ENCODE data around the gene TBCCD1. TPM values are rescaled to one million over a fixed set of nuclear protein-coding genes. Genes with fewer than 3 reads are reported as not detected.

The TBCCD1 gene
- total and polyA plus RNA-seq, 2 of the 8 experiments (the other 6 are each of a cell fraction or from before 2014, with no cell fraction given): 11.3 to 13.9 TPM

DNA sequence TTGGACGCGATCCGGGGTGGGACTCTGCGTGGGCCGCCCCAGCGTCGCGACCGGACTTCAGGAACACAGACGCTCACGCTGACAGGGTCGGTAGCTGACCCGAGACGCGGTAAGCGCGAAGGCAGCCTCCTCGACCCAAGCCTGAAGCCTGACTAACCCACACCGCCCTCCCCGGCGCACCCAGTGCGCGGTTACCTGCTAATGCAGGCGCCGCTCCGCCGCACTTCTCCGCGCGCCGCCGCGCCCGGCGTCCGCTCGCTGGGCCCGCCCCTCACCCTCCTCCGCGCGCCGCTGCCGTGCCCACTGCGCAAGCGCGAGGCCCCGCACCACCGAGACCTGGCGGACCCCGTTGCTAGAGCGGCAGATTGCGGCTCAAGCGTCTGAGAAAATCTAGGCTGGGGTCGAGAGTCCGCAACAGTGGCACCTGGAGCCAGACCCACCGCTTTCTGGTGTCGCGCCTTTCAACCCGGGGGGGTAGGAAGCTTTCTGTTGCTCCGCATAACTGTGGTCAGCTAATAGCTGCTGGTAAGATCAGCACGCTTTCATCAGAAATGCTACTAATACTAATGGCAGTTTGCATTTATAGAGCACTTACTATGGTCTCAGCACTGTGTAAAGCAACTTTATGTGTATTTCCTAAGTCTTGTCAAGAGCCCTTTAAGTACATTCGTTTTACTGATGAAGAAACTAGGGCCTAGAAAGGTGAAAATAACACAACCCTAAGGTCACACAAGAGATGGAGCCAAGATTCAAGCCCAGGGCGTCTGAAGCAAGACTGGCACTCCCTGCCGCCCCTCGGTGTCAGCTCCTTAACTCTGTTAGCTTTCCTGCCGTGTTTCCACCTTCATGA is at the start of gene TBCCD1 (continued):
- TF ChIP-seq USF2 (IDR thresholded peaks at IDR 0.05; ENCODE audit: low read length) (no peak), SIX5 (IDR thresholded peaks at IDR 0.05; ENCODE audit: low read depth, low read length) (no peak), ZNF274 (IDR thresholded peaks at IDR 0.05; ENCODE audit: borderline replicate concordance, extremely low read depth, low read length) (no peak), TAF1 (IDR thresholded peaks at IDR 0.05; ENCODE audit: low read depth, low read length) (peak; percentile 97), SP4 (IDR thresholded peaks at IDR 0.05; ENCODE audit: low read length) (peak; percentile 40; the same call in 1 of the 2 replicates), KDM5A (IDR thresholded peaks at IDR 0.05; ENCODE audit: low read length) (0 out of 2 replicates have a peak, but pooled peaks have one; percentile 36), TAF7 (optimal IDR thresholded peaks at IDR 0.05; ENCODE audit: borderline replicate concordance, low read depth, low read length) (peak; percentile 54), CEBPB (IDR thresholded peaks at IDR 0.05; ENCODE audit: low read depth, low read length) (no peak), MAFK (IDR thresholded peaks at IDR 0.05; ENCODE audit: low read depth, low read length) (no peak), BACH1 (IDR thresholded peaks at IDR 0.05; ENCODE audit: low read length) (peak; percentile 53), GTF2F1 (IDR thresholded peaks at IDR 0.05; ENCODE audit: borderline replicate concordance, low read depth, low read length) (no peak), TCF12 (IDR thresholded peaks at IDR 0.05; ENCODE audit: low read depth, low read length) (no peak), BCL11A (IDR thresholded peaks at IDR 0.05; ENCODE audit: low read depth in 2 of 2, low read length in 2 of 2) (no peak), KDM4A (IDR thresholded peaks at IDR 0.05; ENCODE audit: low read depth, low read length, severe bottlenecking) (peak; percentile 85), HDAC6 (IDR thresholded peaks at IDR 0.05; ENCODE audit: low read depth, low read length) (no peak), YY1 (IDR thresholded peaks at IDR 0.05; ENCODE audit: low read depth, low read length) (no peak), RXRA (IDR thresholded peaks at IDR 0.05; ENCODE audit: insufficient read depth, low read depth, low read length) (no peak), CHD2 (IDR thresholded peaks at IDR 0.05; ENCODE audit: low read length) (no peak), SP2 (IDR thresholded peaks at IDR 0.05; ENCODE audit: low read length) (peak; percentile 96)
- TF ChIP-seq, protein P1, sequence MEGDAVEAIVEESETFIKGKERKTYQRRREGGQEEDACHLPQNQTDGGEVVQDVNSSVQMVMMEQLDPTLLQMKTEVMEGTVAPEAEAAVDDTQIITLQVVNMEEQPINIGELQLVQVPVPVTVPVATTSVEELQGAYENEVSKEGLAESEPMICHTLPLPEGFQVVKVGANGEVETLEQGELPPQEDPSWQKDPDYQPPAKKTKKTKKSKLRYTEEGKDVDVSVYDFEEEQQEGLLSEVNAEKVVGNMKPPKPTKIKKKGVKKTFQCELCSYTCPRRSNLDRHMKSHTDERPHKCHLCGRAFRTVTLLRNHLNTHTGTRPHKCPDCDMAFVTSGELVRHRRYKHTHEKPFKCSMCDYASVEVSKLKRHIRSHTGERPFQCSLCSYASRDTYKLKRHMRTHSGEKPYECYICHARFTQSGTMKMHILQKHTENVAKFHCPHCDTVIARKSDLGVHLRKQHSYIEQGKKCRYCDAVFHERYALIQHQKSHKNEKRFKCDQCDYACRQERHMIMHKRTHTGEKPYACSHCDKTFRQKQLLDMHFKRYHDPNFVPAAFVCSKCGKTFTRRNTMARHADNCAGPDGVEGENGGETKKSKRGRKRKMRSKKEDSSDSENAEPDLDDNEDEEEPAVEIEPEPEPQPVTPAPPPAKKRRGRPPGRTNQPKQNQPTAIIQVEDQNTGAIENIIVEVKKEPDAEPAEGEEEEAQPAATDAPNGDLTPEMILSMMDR (IDR thresholded peaks at IDR 0.05; ENCODE audit: control extremely low read depth in 1 of 3, insufficient read depth in 1 of 3, low read depth in 1 of 3, low read length in 3 of 3): no peak
- TF ChIP-seq, protein P2, sequence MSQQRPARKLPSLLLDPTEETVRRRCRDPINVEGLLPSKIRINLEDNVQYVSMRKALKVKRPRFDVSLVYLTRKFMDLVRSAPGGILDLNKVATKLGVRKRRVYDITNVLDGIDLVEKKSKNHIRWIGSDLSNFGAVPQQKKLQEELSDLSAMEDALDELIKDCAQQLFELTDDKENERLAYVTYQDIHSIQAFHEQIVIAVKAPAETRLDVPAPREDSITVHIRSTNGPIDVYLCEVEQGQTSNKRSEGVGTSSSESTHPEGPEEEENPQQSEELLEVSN (IDR thresholded peaks at IDR 0.05): no peak; the same call in 1 of the 2 replicates
